GM04504 (cell line): ENCODE results near the gene OR52E4.

Experiments
- DNase-seq: peaks from one replicate; pipeline ENCODE4 v3.0.0-alpha.2; 2012; ENCODE audit warnings: low read depth

The OR52E4 gene

DNA sequence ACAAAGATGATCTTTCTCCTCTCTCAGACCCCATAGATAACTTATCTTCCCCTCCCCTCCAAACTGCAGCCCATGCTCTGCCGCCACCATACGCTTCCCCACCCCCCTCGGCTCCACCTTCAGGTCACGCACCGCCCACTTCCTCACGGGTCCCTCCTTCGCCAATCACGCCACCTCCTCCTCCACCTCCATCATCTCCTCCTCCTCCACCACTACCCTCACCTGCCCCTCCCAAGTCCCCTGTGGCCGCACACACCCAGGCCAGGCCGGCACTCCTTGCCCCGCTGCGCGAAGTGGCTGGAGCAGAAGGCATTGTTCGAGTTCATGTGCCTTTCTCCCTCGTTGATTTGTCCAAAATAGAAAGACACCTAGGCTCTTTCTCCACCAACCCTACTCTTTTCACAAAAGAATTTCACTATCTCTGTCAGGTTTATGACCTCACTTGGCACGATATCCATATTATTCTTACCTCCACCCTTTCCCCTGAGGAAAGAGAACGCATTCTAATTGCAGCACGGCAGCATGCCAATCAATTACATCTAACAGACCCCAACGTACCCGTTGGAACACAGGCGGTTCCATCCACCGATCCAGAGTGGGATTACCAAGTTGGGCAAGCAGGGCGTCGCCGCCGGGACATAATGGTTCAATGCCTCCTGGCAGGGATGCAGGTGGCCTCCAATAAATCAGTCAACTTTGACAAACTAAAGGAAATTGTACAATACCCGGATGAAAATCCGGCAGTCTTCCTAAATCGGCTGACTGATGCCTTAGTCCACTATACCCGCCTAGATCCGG is 49.3 kb downstream of the OR52E4 start:
- DNase-seq: no peak

DNA sequence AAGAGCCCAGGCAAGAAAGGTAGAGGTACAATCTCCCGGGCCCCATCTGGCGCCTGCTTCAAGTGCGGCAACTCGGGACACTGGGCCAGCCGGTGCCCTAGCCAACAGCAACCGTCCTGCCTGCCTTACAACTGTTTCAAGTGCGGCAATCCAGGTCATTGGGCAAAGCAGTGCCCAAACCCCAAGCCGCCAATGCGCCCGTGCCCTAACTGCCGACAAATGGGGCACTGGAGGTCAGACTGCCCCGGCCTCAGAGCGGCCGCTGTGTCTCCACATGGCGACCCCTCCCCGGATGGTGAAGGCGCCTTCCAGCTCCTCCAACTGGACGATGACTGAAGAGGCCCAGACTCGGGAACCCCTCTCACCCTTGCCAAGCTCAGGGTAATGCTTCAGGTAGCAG is 50.2 kb downstream of the OR52E4 start:
- no peak for DNase-seq

DNA sequence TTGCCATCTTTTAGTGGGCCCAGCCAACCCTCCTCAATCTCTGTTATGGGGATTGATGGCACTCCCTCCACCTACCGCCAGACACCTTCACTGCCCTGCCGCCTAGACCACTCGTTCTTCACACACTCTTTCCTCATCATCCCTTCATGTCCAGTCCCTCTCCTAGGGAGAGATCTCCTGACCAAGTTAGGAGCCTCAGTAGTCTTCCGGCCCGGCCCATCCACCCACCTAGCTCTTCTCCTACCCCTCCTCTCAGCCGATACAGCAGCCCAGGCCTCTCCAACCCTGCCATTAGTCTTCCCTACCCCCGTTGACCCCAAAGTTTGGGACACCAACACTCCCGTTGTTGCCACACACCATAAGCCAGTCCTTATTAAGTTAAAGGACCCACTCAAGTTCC is 50.6 kb downstream of the OR52E4 start:
- DNase-seq: no peak

DNA sequence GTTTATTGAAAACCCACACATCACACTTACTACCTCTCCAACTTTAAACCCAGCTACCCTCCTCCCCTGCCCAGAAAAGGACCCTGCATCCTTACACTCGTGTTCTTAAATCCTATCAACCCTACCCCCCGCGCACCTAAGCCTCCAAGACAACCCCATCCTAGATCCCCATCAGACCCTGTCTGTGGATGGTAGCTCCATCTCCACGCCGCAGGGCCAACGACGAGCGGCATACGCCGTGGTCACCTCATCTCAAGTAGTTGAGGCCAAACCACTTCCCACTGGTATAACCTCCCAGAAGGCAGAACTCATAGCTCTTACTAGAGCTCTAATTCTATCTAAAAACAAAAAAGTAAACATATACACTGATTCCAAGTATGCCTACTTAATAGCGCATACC is 52.2 kb downstream of the OR52E4 start:
- no peak for DNase-seq

DNA sequence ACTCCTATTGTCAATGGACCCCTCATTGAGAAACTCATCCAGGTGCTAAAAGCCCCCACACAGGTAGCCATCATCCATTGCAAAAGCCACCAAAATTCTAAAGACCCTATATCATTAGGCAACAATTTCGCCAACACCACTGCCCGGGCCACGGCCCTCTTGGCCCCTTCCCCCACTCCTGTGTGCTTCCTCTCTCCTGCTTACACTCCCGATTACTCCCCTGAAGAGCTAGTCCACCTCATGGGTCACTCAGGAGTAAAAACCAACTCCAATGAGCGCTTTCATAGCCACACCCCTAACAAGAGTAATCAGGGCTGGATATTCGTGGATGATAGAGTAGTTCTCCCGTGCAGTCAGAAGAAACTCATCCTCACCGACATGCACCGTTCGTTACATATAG is 52.7 kb downstream of the OR52E4 start:
- no peak for DNase-seq
